Fibroblast of villous mesenchyme (primary cell): ENCODE results near the gene ACOT11. TPM values are rescaled to one million over a fixed set of nuclear protein-coding genes. Genes with fewer than 3 reads are reported as not detected.

Source experiments
- DNase-seq: peaks from one replicate; pipeline ENCODE4 v3.0.0-alpha.2; 2010; ENCODE audit warnings: low read depth
- H3K4me3 ChIP-seq: 2 replicates; pipeline ENCODE4 v1.5.1; 2011; ENCODE audit warnings: low read depth, mild to moderate bottlenecking, low read length
- CTCF ChIP-seq: IDR thresholded peaks from 2 replicates; pipeline ENCODE4 v1.5.1; 2012; ENCODE audit warnings: low read depth, mild to moderate bottlenecking, low read length; ENCODE audit not compliant: insufficient read depth
- total RNA-seq: library from RNA; depleted of rRNA; stranded (reverse); fragments of >200 nt; gene quantifications from 2 replicates; pipeline ENCODE4 v1.2.3, GENCODE V29; 2012

ACOT11 gene
- total RNA-seq, 1 donor: 2.2 TPM

GRCh38 chr1:54640361-54640760 is 92.3 kb downstream of the ACOT11 start:
- no peak overlapping the region for H3K4me3 ChIP-seq
- DNase-seq: no peak
- TF ChIP-seq CTCF: no peak

DNA sequence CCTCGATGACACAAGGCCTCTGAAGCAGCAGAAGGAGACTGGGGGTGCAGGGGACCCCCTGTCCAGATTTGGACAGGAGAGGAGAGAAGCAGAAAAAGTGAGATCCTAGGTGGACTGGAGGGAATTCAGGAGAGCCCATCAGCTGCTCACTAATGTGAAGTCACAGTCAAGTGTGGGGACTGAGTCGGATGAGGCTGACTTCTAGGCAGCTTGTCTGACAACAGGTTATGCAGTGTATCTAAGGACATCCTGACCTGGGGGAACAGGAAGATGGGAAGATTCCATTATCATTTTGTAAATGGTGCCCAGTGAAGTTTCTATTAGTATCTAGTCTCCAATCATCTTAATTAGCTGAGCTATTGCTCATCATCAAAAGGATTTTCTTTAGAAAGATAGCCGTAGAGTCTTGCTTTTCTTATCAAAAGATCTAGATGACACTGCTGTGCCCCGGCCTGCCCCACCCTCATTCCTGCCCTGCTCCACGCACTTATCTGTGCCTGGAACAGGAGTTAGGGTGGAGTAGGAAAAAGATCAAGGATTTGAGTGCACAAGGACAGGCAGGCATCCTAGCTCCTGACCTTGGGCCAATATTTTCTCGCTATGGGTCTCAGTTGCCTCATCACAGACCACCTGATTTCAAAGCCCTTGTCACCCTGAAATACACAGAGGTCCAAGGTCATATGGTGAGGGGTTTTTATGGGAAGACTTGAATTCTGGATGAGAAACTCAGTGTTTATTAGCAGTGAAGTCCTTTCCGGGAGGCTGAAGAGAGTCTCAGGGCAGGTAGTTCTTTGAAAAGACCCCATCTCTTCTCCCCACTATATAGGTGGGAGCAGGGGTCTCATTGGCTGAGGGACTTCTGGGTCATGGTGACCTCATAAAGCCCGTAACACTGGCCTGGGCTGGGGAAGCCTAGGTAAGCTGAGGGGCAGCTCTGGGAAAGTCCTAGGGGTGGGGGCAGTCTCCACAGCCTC is 93.1 kb downstream of the ACOT11 start, which contains the start of gene MROH7:
Gene MROH7 (plus strand): TSS at position 924 of the 974 bp plus-strand sequence. CDS start 11,141 bp downstream, outside the sequence.
- H3K4me3 ChIP-seq: no peak within 1 kb of the TSS
- no peak for TF ChIP-seq CTCF
- DNase-seq: no peak

DNA sequence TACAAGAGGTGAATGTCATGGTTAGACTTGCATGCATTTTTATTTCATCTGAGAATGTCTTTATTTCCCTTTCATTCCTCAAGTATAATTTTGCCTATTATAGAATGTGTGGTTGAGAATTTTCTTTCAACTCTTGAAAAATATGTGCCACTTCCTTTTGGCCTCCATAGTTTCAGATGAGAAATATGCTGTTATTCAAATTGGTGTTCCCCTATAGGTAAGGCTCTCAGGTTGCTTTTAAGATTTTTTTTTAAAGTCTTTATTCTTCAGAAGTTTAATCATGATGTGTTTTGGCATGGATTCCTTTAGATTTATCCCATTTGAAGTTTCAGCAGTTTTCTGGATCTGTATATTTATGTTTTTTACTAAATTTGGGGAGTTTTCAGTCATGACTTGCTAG is 95.7 kb downstream of the ACOT11 start:
- no peak overlapping the region for H3K4me3 ChIP-seq
- DNase-seq: no peak
- TF ChIP-seq CTCF: no peak

DNA sequence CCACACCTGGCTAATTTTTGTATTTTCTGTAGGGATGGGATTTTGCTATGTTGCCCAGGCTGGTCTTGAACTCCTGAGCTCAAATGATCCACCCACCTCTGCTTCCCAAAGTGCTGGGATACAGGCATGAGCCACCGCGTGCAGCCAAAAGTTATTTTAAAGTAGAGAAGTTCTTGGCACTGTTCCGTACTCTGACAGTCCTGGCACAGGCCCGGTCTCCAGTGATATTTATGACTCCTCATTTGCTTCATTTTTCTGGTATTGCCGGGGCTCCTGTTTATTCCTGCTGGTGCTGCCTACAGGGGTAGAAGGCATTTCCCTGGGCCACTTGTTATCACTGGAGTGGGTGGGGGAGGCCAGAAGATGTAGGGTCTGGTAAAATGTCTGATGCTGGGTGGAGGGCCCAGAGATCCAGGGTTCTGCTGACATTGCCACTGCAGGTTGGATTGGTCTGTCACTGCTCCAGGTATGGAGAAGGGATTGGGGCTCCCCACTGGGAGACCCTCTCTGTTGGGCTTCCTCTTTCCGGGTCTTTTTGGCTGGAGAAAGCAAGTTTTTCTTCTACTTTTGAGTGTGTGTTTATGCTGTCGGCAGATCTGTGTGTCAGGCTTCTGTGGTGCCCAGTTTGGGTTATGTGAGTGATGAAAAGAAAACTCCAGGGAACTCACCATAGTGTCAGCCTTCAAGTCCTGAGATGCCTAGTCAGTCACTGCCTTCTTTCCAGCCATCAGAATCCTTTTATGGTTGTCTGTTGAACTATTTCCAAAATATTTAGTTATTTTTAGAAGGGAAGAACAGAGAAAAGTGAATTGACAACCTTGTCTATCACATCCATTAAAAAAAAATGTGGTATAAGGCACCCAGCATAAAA is 98.0 kb downstream of the ACOT11 start:
- no peak overlapping the region for H3K4me3 ChIP-seq
- TF ChIP-seq CTCF: no peak
- DNase-seq: no peak

DNA sequence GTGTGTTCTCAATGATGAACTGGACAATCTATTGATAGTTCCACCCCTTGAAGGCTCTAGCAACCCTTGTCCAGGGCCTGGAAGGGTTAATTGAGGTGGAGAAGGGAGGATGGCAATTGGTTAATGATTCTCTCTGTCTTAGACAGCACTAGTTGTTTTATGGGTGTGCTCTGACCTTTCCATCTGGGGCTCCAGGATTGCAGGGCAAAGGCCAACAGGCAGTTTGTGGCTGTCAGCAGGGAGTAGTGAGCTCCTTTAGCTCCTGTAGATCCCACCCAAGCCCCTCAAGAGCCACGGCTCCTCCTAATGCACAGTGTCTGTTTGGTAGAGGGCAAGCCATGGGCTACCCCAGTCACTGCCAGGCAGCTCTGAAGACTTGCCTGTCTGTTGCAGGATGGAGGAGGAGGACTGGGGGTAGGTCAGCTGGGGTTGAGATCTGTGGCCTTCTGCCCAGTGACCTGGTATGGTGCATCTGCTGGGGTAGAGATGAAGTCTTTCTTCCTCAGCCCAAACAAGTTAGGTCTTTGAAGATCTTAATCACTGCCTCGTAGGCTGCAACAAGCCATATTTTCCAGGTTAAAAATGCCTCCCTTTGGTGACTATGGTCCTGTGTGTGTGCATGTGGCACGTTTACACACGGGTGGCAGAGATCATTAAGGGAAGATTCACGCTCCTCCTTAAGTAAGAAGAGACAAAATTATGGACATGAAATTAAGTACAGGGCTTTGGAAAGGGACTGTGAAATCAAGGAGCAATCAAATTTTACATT is 101.3 kb downstream of the ACOT11 start:
- TF ChIP-seq CTCF: no peak
- DNase-seq: no peak

DNA sequence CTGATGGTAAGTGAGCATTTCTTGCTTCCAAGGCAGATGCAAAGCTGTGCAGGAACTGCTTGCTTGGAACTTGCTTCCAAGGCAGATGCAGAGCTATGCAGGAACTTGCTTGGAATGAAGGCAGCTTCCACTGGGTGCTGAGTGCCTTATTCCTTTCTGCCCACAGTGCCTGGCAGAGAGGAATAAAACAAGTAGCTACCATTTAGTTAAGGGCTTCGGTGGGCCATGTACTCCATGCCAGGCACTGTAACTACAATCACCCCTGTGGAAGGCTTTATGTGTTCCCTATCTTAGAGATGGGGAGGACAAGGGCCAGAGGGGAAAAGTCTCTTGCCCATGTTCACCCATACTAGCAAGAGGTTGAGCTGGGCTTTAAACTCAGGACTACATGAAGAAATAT is 101.9 kb downstream of the ACOT11 start:
- TF ChIP-seq CTCF: no peak
- H3K4me3 ChIP-seq: no peak overlapping the region
- no peak for DNase-seq

More for the DNA sequence above, 101.3 kb downstream of the ACOT11 start:
- no peak overlapping the region for H3K4me3 ChIP-seq
